ENCODE results near the gene PMS1.

DNA sequence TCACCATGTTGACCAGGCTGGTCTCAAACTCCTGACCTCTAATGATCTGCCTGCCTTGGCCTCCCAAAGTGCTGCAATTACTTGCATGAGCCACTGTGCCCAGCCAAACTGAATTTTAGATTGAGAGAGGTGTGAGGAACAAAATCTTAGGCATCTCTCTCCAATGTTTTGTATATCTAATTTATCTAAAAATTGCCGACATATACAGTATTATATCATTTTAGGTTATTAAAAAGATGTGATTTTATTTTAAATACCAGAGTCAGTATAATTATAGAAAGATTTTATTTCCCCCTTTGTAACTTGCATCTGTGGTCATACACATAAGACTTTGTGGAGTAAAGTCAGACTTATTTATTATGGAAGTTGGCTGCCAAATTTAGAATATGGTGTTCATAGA is 10.1 kb downstream of the PMS1 start:
- TF ChIP-seq POLR2AphosphoS5 (IDR thresholded peaks at IDR 0.05; ENCODE audit: low read depth, low read length) (no peak), POLR2A (IDR thresholded peaks at IDR 0.05; ENCODE audit: low read depth, low read length) (no peak), TAF1 (IDR thresholded peaks at IDR 0.05; ENCODE audit: low read depth, low read length) (no peak), SPI1 (IDR thresholded peaks at IDR 0.05; ENCODE audit: low read depth, low read length) (no peak), PAX5 (IDR thresholded peaks at IDR 0.05; ENCODE audit: insufficient read depth, low read length, severe bottlenecking) (no peak), POU2F2 (IDR thresholded peaks at IDR 0.05; ENCODE audit: low read depth, low read length) (no peak)

All from GM12891 (cell line).